Raji (cell line): Measurements from ENCODE around the gene GID8.

Experiments
- POLR2A ChIP-seq: IDR thresholded peaks from 2 replicates; pipeline ENCODE4 v1.6.1; 2011; ENCODE audit warnings: low read depth, low read length, control low read depth; ENCODE audit not compliant: insufficient read depth

Gene GID8

GRCh38 chr20:62957136-62958117, 19.5 kb downstream of the GID8 start:
- no peak for TF ChIP-seq POLR2A

GRCh38 chr20:62958388-62959100, 20.6 kb downstream of the GID8 start:
- TF ChIP-seq POLR2A, result no peak

GRCh38 chr20:62959101-62959971, 21.4 kb downstream of the GID8 start:
- no peak for TF ChIP-seq POLR2A

DNA sequence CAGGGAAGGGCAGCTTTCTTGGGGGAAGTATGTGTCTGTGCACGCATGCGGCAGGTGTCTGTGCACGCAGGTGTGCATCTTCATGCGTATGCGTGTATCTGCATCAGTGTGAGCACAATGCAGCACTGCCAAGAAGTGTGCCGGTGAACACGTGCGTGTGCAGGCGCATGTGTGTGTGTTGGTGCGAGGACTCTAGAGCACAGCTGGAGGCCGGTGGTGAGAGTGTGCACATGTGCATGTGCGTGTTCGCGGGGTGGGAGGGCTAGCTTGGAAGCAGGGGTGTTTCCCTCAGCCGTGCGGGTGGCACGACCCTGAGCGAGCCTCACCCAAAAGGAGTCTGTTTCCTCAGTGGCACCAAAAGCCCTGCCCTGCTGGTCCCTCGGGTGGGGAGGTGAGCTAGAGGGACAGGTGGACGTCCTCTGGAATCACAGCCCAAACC, 22.1 kb downstream of the GID8 start:
- TF ChIP-seq POLR2A, result no peak

DNA sequence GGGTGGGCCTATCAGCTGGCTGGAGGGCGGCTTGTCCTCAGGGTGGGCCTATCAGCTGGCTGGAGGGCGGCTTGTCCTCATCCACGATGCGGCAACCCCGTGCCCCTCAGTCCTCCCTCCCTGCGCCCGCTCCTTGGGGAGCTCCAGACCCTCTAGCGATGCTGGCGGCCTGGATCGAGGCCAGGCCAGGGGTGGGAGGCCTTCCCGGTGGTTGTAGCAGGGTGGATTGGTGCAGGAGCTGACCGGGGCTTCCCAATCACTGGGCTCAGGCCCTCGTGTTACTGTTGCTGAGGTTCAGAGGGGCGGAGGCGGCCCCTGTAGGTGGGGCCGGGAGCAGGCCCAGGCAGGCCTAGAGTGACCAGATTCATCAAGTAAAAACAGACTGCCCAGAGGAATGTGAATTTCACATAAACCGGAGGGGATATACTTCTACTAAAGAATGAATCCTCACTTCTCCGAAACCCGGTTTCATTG, 23.4 kb downstream of the GID8 start:
- no peak for TF ChIP-seq POLR2A

GRCh38 chr20:62961799-62962198, 23.9 kb downstream of the GID8 start:
- no peak for TF ChIP-seq POLR2A

GRCh38 chr20:62962221-62962879, 24.4 kb downstream of the GID8 start:
- no peak for TF ChIP-seq POLR2A

DNA sequence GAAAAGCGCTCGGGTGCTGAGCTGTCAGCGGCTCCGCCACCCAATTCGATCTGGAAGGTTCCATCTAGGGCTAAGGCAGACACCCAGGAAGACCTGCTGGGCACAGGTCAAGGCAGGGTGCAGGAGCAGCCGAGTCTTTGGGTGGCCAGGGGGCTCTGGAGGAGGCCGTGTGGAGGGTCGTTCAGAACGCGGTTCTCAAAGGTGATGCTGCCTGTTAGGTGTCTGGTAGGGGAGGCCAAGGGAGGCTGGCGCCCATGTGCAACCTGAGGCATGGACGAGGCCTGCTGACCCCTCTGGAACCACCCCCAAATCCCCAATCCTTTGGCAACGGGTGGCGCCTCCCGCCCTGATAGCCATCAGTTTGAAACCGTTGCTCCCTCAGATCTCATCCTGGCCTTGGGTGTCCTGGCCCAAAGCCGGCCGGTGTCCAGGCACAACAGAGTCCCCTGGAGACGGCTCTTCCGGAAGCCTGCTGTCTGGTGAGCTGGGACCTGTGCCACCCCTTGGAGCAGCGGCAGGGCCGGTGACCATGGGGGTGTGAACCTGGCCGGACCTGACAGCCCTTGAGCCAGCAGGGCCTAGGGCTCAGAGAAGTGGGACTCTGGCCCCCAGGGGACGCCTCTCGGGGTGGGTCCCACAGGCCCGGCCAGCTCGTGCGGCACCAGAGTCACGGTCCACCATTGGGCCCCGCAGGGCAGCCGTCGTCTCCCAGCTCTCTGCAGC, 25.1 kb downstream of the GID8 start:
- TF ChIP-seq POLR2A, result no peak

- TF ChIP-seq POLR2A, result no peak
Observed at GRCh38 chr20:62963614-62964397, 25.9 kb downstream of the GID8 start.

GRCh38 chr20:62964700-62965099, 26.8 kb downstream of the GID8 start:
- TF ChIP-seq POLR2A, result no peak

DNA sequence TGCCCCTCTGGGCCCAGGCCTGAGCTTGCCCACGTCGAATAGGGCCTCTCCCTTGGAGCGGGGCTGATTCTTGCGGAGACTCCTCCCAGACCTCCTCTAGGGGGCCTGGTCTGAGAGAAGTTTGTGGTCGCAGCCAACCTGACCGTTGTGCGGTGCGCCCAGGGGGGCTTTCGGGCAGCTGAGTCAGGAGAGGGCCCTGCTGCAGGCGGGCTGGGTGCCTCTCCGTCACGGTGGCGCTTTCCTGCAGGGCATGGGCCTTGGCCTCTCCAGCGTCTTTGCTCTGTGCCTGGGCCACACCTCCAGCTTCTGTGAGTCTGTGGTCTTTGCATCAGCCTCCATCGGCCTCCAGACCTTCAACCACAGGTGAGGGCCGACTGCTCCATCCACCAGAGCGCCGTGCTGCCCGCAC, 27.4 kb downstream of the GID8 start:
- TF ChIP-seq POLR2A, result no peak

DNA sequence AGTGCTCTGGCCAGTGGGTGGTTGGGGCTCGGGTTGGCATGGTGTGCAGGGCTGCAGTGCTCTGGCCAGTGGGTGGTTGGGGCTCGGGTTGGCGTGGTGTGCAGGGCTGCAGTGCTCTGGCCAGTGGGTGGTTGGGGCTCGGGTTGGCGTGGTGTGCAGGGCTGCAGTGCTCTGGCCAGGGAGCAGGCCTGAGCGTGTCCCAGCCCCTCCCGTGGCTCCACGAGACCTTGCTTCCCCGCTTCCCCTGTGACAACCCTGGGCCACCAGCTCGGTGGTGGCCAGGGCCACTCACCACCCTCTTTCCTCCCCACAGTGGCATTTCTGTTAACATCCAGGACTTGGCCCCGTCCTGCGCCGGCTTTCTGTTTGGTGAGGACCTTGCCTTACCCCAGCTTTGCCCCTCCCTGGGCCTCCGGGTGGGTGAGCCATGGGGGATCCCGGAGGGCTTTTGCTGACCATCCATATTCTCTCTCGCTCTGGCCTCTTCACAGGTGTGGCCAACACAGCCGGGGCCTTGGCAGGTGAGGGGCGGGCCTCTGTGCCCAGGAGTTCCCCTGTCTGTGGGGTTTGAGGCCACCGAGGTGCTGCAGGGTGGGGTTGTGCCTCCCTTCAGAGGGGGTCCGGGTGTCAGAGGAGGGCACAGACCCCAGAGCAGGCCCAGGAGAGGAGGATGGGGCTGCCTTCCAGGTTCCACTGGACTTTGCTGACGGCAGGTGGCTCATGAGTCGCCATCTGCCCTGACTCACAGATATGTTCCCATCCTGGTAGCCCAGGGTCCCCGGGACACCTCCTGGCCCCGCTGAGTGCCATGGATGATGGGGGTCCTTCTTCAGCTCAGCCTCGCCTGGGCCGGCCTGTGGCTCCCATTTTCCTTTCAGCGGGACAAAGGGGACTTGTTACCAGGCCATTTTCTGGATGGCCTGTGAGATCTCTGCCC, 28.5 kb downstream of the GID8 start:
- no peak for TF ChIP-seq POLR2A
